HUES64 (cell line): ENCODE data around the gene XYLT1.

Source experiments
- H3K27ac ChIP-seq: 2 replicates; pipeline ENCODE4 v1.7.0; 2013; ENCODE audit warnings: low read depth, low read length, inconsistent platforms
- H3K27me3 ChIP-seq: 2 replicates; pipeline ENCODE4 v1.6.1; 2013; ENCODE audit warnings: mild to moderate bottlenecking, low read length; ENCODE audit not compliant: insufficient read depth
- H3K36me3 ChIP-seq: 2 replicates; pipeline ENCODE4 v1.6.1; 2013; ENCODE audit warnings: mild to moderate bottlenecking, low read length; ENCODE audit not compliant: insufficient read depth
- H3K4me1 ChIP-seq: 2 replicates; pipeline ENCODE4 v1.6.1; 2013; ENCODE audit warnings: mild to moderate bottlenecking, low read length, moderate library complexity; ENCODE audit not compliant: insufficient read depth
- H3K4me3 ChIP-seq: 2 replicates; pipeline ENCODE4 v1.5.1; 2013; ENCODE audit warnings: mild to moderate bottlenecking, low read length, moderate library complexity
- H3K9ac ChIP-seq: 2 replicates; pipeline ENCODE4 v1.6.1; 2013; ENCODE audit warnings: mild to moderate bottlenecking, low read depth, low read length
- H3K9me3 ChIP-seq: 2 replicates; pipeline ENCODE4 v1.6.1; 2013; ENCODE audit warnings: low read depth, low read length; ENCODE audit not compliant: insufficient read depth
- WGBS: fragments of 150-250, 120-280 bp; methylation state at CpG from one replicate; pipeline ENCODE4 v1.1.7; 2013; ENCODE audit warnings: missing lambda C conversion rate; 5-methylcytosine and 5-hydroxymethylcytosine counted together

Gene XYLT1

GRCh38 chr16:17241264-17241835 is 229.4 kb downstream of the XYLT1 start:
- Histone ChIP-seq H3K27ac (no peak overlapping the region), H3K4me1 (no peaks in the 10 kb centered on the region), H3K27me3 (no peaks in the 10 kb centered on the region), H3K4me3 (no peak overlapping the region), H3K9me3 (no peaks in the 10 kb centered on the region), H3K36me3 (no peaks in the 10 kb centered on the region), H3K9ac (no peak overlapping the region)
- 93% methylated on average over 8 of the region's 8 CpGs for WGBS

DNA sequence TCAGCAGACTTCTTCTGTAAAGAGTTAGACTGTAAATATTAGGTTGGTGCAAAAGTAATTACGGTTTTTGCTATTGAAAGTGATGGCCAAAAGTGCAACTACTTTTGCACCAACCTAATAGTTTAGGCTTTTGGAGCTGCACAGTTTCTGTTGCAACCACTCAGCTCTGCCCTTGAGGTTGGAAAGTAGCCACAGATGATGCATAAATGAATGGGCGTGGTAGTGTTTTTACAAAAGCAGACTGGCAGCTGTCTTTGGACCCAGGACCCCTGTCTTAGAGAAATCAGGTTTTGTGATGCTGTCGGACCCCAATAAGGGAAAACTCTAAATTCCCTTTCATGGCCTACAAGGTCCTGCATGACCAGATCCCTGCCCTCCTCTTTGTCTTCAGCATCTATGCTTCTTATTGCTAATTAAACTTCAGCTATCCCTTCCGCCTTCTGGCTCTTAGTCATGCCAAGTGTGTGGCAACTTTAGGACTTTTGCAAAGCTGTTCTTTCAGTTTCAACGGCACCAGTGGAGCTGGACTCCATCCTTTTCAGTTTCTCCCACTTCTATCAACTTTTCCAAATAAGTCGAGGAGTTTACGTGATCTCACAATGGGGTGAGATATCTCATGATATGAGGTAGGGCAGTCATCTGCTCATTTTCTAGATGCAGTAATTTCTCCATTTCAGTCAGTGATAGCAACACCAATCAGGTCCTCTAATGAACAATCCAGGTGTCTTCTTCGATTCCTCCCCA is 232.3 kb downstream of the XYLT1 start:
- H3K9ac ChIP-seq: no peak overlapping the region

GRCh38 chr16:17237350-17237944 is 233.3 kb downstream of the XYLT1 start:
- Histone ChIP-seq H3K4me3 (no peak overlapping the region), H3K4me1 (no peaks in the 10 kb centered on the region), H3K36me3 (no peaks in the 10 kb centered on the region), H3K27ac (no peak overlapping the region), H3K9ac (no peak overlapping the region), H3K9me3 (no peaks in the 10 kb centered on the region), H3K27me3 (no peaks in the 10 kb centered on the region)
- 92% methylated on average over 8 of the region's 8 CpGs for WGBS

More for the DNA sequence above, 232.3 kb downstream of the XYLT1 start:
- H3K27ac ChIP-seq: no peak overlapping the region
- no peaks in the 10 kb centered on the region for H3K4me1 ChIP-seq
- no peaks in the 10 kb centered on the region for H3K36me3 ChIP-seq
- no peak overlapping the region for H3K4me3 ChIP-seq
- WGBS: 91% methylated on average over 7 of the region's 8 CpGs
- H3K9me3 ChIP-seq: no peaks in the 10 kb centered on the region
- H3K27me3 ChIP-seq: no peaks in the 10 kb centered on the region

DNA sequence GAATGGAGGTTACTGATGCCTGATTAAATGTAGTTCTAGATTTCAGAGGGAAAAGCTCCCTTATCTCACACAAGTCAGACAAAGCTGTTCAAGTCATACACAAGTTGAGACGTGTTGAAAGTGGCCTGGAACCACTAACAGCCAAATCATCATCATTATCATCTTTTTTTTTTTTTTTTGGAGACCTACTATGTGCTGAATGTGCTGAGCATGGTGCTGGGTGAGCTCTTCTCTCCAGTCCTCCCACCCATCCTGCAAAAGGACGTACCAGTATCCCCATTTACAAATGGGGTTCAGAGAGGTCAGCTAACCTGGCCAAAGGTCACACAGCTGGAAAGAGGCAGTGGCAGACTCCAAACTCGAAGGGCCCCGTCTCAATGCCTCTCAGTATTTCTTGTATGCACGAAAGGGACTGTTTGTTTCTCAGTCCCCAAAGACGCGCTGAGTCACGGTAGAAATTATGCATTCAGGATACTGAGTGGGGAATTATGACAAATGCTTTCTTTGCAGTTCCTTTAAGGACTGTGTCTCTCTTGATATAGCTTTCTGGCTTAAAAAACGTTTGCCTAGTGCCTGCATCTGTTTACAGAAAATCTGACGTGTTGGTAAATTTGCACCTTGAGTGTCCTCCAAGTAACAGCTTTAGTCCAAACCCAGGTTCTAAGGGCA is 235.5 kb downstream of the XYLT1 start:
- Histone ChIP-seq H3K9me3 (no peaks in the 10 kb centered on the region), H3K27ac (no peak overlapping the region), H3K4me3 (no peak overlapping the region), H3K4me1 (no peaks in the 10 kb centered on the region), H3K36me3 (no peaks in the 10 kb centered on the region), H3K27me3 (no peaks in the 10 kb centered on the region), H3K9ac (no peak overlapping the region)
- WGBS: 89% methylated on average over 10 of the region's 10 CpGs

DNA sequence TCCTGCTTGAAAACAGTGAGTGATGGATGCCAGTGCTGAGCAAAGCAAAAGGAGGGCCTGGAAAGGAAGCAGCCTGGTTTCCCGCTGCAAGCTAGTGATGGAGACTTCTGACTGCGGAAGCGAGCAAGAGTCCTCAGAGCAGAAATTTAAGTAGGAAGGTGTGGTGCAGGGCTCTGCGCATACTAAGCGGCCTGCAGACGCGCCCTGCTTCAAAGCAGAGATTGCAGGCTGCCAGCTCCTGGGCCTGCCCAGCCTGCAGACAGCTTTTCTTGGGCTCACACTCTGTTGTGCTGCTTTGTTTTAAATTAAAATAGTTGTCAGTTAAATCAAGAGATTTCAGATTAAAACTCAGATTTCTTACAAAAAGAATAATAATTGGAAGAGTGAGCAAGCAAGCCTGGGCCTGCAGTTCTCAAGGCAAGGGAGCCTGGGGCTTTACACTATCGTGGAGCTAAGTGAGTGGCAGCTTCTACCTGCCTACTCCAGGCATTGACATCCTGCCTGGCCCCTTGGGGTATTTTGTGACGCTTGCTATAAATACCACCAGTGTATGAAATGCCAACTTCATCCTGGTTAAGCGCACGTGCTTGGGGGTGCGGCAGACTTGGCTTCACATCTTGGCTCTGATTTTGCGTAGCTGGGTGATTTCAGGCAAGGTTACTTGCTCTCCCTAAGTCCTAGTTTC is 237.3 kb downstream of the XYLT1 start:
- H3K9ac ChIP-seq: no peak overlapping the region
- no peaks in the 10 kb centered on the region for H3K27me3 ChIP-seq
- no peaks in the 10 kb centered on the region for H3K9me3 ChIP-seq
- WGBS: 93% methylated on average over 13 of the region's 13 CpGs
- no peaks in the 10 kb centered on the region for H3K4me1 ChIP-seq
- no peak overlapping the region for H3K4me3 ChIP-seq
- H3K27ac ChIP-seq: no peak overlapping the region
- no peaks in the 10 kb centered on the region for H3K36me3 ChIP-seq

- no peaks in the 10 kb centered on the region for H3K27me3 ChIP-seq
- 96% methylated on average over 6 of the region's 6 CpGs for WGBS
- no peaks in the 10 kb centered on the region for H3K4me1 ChIP-seq
- H3K9ac ChIP-seq: no peak overlapping the region
- H3K36me3 ChIP-seq: no peaks in the 10 kb centered on the region
- H3K4me3 ChIP-seq: no peak overlapping the region
- H3K9me3 ChIP-seq: no peaks in the 10 kb centered on the region
- H3K27ac ChIP-seq: no peak overlapping the region
Observed at GRCh38 chr16:17232487-17232886, 238.3 kb downstream of the XYLT1 start.

GRCh38 chr16:17231972-17232371 is 238.8 kb downstream of the XYLT1 start:
- H3K9me3 ChIP-seq: no peaks in the 10 kb centered on the region
- H3K9ac ChIP-seq: no peak overlapping the region
- no peaks in the 10 kb centered on the region for H3K36me3 ChIP-seq
- no CpG with 5 or more reads among the region's 5 CpGs for WGBS
- H3K27me3 ChIP-seq: no peaks in the 10 kb centered on the region
- no peak overlapping the region for H3K4me3 ChIP-seq
- no peak overlapping the region for H3K27ac ChIP-seq
- H3K4me1 ChIP-seq: no peaks in the 10 kb centered on the region

DNA sequence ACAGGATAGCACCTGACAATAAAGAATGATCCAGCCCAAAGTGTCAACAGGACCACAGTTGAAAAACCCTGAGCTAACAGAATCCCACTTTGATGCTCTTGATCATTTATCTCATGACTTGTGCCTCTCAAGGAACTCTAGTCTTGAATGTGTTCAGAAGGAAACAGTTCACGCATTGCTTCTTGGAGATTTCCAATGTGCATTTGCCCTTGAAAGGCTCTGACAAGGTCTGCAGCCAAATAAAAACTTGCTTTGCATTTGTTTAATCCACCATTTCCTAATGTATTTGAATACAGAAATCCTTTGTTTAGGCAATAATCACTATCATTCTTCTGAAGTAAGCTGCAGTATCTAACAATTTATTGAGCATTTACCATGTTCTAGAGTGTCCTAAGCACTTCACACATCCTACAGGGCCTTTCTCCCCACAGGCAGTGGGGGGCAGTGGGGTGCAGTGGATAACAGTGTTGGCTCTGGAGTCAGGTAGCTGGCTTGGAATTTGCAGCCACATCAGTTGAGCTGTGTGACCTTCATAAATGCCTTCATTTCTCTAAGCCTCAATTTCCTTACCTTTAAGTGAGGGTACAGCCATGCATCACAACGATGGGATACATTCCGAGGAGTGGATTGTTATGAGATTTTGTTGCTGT is 239.7 kb downstream of the XYLT1 start:
- H3K9ac ChIP-seq: no peak overlapping the region
- WGBS: 94% methylated on average over 3 of the region's 3 CpGs
- no peaks in the 10 kb centered on the region for H3K9me3 ChIP-seq
- H3K4me3 ChIP-seq: no peak overlapping the region
- no peaks in the 10 kb centered on the region for H3K4me1 ChIP-seq
- no peaks in the 10 kb centered on the region for H3K27me3 ChIP-seq
- H3K27ac ChIP-seq: no peak overlapping the region
- no peaks in the 10 kb centered on the region for H3K36me3 ChIP-seq

GRCh38 chr16:17229766-17230165 is 241.0 kb downstream of the XYLT1 start:
- 92% methylated on average over 3 of the region's 4 CpGs for WGBS
- H3K9ac ChIP-seq: no peak overlapping the region
- no peaks in the 10 kb centered on the region for H3K9me3 ChIP-seq
- no peaks in the 10 kb centered on the region for H3K27me3 ChIP-seq
- H3K4me3 ChIP-seq: no peak overlapping the region
- no peaks in the 10 kb centered on the region for H3K4me1 ChIP-seq
- no peaks in the 10 kb centered on the region for H3K36me3 ChIP-seq
- no peak overlapping the region for H3K27ac ChIP-seq

DNA sequence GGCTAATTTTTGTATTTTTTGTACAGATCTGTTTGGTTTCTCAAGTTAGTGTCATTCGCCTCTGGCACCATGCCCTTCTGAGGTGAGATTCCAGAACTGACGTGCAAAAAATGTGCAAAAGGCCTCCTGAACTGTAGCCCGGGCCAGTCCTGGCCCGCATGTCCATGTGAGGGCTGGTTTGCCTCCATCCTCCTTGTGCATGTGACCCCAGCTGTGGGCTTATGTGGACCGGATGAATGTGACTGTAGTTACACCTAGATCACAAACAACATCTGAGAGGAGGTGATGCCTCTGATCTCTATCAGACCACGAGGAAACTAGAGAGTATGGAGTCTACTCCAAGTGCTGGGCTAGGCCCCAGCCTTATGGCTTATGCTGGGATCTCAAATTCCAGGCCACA is 241.6 kb downstream of the XYLT1 start:
- no peak overlapping the region for H3K4me3 ChIP-seq
- H3K36me3 ChIP-seq: no peaks in the 10 kb centered on the region
- H3K4me1 ChIP-seq: no peaks in the 10 kb centered on the region
- no peaks in the 10 kb centered on the region for H3K9me3 ChIP-seq
- no peak overlapping the region for H3K27ac ChIP-seq
- no peaks in the 10 kb centered on the region for H3K27me3 ChIP-seq
- 94% methylated on average over 6 of the region's 6 CpGs for WGBS
- H3K9ac ChIP-seq: no peak overlapping the region
